ENCODE results near the gene PTGES3. TPM values are rescaled to one million over a fixed set of nuclear protein-coding genes. Genes with fewer than 3 reads are reported as not detected.

The PTGES3 gene
- total and polyA plus RNA-seq, 10 of the 15 experiments (the other 5 are each of a cell fraction or from before 2014, with no cell fraction given): 117 to 520 (median 175) TPM

DNA sequence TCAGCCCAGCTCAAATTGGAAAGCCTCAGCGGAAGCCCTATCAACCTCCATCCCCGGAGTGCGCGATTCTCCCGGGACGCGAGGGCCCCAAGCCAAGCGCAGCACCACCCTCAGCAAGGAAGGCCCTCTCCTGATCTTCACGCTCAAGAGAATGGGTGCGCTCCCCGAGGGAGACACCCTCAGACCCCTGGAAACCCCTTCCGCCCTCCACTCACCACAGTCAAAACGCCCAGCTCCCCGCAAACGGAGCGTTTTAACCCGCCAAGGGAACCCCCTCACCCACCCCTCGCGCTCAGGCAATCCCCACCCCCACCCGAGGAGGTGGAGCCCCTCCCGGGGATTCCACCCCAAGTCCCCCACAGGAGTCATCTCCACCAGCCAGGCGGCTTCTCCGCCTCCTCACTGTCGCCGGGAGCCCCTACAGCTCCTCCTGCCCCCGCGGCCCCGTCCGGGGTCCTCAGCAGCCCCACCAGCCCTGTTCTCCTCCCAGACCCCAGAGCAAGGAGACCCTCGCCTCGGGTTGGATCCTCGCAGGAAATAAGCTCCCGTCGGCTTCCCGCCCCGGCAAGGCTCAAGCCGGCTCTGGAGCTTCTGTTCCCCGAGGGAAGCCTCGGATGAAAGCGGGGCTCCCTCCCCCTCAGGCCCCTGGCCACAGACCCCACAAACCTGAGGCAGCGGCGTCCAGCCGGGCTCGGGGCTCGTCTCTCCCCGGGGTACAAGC lies 58.5 kb downstream of the PTGES3 start:
- POLR2A ChIA-PET: interaction anchor here (0.5 to 3.0 kb wide), 14 partner anchors 14 to 604 kb away, joined by 3 to 29 read pairs (median 4); partner anchors contain the start of genes PTGES3, RBMS2 and STAT6
- Histone ChIP-seq H2AFZ (ENCODE audit: control insufficient read depth, low read depth, low read length) (peak overlapping the region; percentile 50), H3K27me3 (replicated peaks in 1 of 2; ENCODE audit: control insufficient read depth in 2 of 2, insufficient read depth in 2 of 2, low read length in 1 of 2) (no peaks in the 10 kb centered on the region), H3K4me3 (peak overlapping the region; percentile 100), H3K36me3 (ENCODE audit: control insufficient read depth in 2 of 2, insufficient read depth in 2 of 2, low read length in 1 of 2) (peaks cover 0 to 7% of the 10 kb centered on the region in 2 experiments; a peak in 2 of 4 replicates), H4K20me1 (ENCODE audit: control insufficient read depth, insufficient read depth) (no peaks in the 10 kb centered on the region), H3K9me3 (replicated peaks; ENCODE audit: control insufficient read depth, insufficient read depth, low read length) (no peaks in the 10 kb centered on the region), H3K9ac (ENCODE audit: control insufficient read depth, insufficient read depth, low read length) (peak overlapping the region; percentile 98), H3K4me2 (ENCODE audit: control insufficient read depth, insufficient read depth) (peak overlapping the region; percentile 81; the same call in 1 of the 2 replicates), H3K4me1 (ENCODE audit: control insufficient read depth, insufficient read depth, low read length) (peaks cover 47% of the 10 kb centered on the region), H3K79me2 (ENCODE audit: control insufficient read depth, insufficient read depth, low read length) (peaks cover 89% of the 10 kb centered on the region), H3K27ac (ENCODE audit: control insufficient read depth, insufficient read depth) (peak overlapping the region; percentile 90)
- RAD21 ChIA-PET (ENCODE audit: unreplicated experiment): interaction anchor here (0.6 to 10.0 kb wide), 11 partner anchors 10 to 314 kb away, joined by 3 to 176 read pairs (median 5); partner anchors contain the start of genes ATP5F1B, CNPY2, PTGES3 and STAT2
- ATAC-seq (peak; percentile 25), FAIRE-seq (no peak), DNase-seq (ENCODE audit: low read depth, low spot score) (no peak)
- SMC1A ChIA-PET (ENCODE audit: uncharacterized antibody, unreplicated experiment): interaction anchor here (0.6 to 2.1 kb wide), 14 partner anchors 9 to 116 kb away, joined by 3 to 12 read pairs (median 5); partner anchors contain the start of genes ATP5F1B and RBMS2
- in situ Hi-C loops (cut with MboI): loop anchor here (10.0 kb wide), 1 partner anchor 455 kb away; the partner anchor contains the start of gene NAB2
- BruUV-seq (replicated peaks): no TSS peak
- CTCF ChIA-PET: interaction anchor here (0.5 to 1.7 kb wide), 14 partner anchors 13 to 142 kb away, joined by 3 to 16 read pairs (median 4); partner anchors contain the start of genes GLS2 and RBMS2
- intact Hi-C loops (cut with micrococcal nuclease; ENCODE audit: unreplicated experiment): loop anchor here (2.0 kb wide), 1 partner anchor 55 kb away; no protein-coding TSS in a partner anchor
- 0% methylated on average over 24 of the region's 46 CpGs for WGBS (ENCODE audit: insufficient coverage, insufficient replicate concordance, low lambda C conversion rate, missing lambda C conversion rate)
- TF ChIP-seq KAT2A (conservative IDR thresholded peaks at IDR 0.05; ENCODE audit: control insufficient read depth, low read depth, low read length) (no peak), RB1 (IDR thresholded peaks at IDR 0.05; ENCODE audit: borderline replicate concordance) (no peak), MTA2 (IDR thresholded peaks at IDR 0.05; ENCODE audit: low read depth) (0 out of 2 replicates have a peak, but pooled peaks have one; percentile 8), EP300 (IDR thresholded peaks at IDR 0.05; ENCODE audit: borderline replicate concordance in 1 of 2, control insufficient read depth in 1 of 2, low read depth in 2 of 2, low read length in 2 of 2) (0 out of 4 replicates have a peak, but pooled peaks of 1 of the 2 experiments have one; percentile 5), SMARCA5 (IDR thresholded peaks at IDR 0.05) (no peak), ZNF384 (IDR thresholded peaks at IDR 0.05; ENCODE audit: borderline replicate concordance, low read depth, low read length) (no peak), ZNF24 (IDR thresholded peaks at IDR 0.05) (no peak), TAF1 (IDR thresholded peaks at IDR 0.05; ENCODE audit: borderline replicate concordance, low read depth, low read length) (peak; percentile 33; the same call in 1 of the 2 replicates), MYC (IDR thresholded peaks at IDR 0.05; ENCODE audit: insufficient read depth, insufficient read length, insufficient replicate concordance, low read length, severe bottlenecking) (no peak), EGR1 (IDR thresholded peaks at IDR 0.05; ENCODE audit: borderline replicate concordance in 1 of 2, low read depth in 2 of 2, low read length in 2 of 2) (peak in 1 of 2 experiments; percentile 47; a peak in 1 of 3 replicates), IKZF1 (conservative IDR thresholded peaks at IDR 0.05) (peak; percentile 66; the same call in 1 of the 2 replicates), NFYA (IDR thresholded peaks at IDR 0.05; ENCODE audit: borderline replicate concordance, low read depth, low read length) (no peak), YBX1 (IDR thresholded peaks at IDR 0.05) (no peak), CREB1 (IDR thresholded peaks at IDR 0.05; ENCODE audit: low read depth) (no peak), SMAD1 (IDR thresholded peaks at IDR 0.05; ENCODE audit: low read depth, partially characterized antibody) (no peak)
- TF ChIP-seq, protein P1, sequence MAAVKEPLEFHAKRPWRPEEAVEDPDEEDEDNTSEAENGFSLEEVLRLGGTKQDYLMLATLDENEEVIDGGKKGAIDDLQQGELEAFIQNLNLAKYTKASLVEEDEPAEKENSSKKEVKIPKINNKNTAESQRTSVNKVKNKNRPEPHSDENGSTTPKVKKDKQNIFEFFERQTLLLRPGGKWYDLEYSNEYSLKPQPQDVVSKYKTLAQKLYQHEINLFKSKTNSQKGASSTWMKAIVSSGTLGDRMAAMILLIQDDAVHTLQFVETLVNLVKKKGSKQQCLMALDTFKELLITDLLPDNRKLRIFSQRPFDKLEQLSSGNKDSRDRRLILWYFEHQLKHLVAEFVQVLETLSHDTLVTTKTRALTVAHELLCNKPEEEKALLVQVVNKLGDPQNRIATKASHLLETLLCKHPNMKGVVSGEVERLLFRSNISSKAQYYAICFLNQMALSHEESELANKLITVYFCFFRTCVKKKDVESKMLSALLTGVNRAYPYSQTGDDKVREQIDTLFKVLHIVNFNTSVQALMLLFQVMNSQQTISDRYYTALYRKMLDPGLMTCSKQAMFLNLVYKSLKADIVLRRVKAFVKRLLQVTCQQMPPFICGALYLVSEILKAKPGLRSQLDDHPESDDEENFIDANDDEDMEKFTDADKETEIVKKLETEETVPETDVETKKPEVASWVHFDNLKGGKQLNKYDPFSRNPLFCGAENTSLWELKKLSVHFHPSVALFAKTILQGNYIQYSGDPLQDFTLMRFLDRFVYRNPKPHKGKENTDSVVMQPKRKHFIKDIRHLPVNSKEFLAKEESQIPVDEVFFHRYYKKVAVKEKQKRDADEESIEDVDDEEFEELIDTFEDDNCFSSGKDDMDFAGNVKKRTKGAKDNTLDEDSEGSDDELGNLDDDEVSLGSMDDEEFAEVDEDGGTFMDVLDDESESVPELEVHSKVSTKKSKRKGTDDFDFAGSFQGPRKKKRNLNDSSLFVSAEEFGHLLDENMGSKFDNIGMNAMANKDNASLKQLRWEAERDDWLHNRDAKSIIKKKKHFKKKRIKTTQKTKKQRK (IDR thresholded peaks at IDR 0.05; ENCODE audit: low read depth, low read length): no peak
- TF ChIP-seq, protein P2, sequence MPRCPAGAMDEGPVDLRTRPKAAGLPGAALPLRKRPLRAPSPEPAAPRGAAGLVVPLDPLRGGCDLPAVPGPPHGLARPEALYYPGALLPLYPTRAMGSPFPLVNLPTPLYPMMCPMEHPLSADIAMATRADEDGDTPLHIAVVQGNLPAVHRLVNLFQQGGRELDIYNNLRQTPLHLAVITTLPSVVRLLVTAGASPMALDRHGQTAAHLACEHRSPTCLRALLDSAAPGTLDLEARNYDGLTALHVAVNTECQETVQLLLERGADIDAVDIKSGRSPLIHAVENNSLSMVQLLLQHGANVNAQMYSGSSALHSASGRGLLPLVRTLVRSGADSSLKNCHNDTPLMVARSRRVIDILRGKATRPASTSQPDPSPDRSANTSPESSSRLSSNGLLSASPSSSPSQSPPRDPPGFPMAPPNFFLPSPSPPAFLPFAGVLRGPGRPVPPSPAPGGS (IDR thresholded peaks at IDR 0.05; ENCODE audit: borderline replicate concordance, insufficient read depth, low read depth, low read length, poor library complexity, severe bottlenecking): no peak
